DMS53 treated with DMSO at 0.1 percent for 48 hours (cell line): ENCODE results near the gene ZGPAT.

Experiments used
- DNase-seq: peaks from one replicate; lab custom pipeline; 2025; ENCODE audit not compliant: unreplicated experiment; lab: John Stamatoyannopoulos, UW

Gene ZGPAT

DNA sequence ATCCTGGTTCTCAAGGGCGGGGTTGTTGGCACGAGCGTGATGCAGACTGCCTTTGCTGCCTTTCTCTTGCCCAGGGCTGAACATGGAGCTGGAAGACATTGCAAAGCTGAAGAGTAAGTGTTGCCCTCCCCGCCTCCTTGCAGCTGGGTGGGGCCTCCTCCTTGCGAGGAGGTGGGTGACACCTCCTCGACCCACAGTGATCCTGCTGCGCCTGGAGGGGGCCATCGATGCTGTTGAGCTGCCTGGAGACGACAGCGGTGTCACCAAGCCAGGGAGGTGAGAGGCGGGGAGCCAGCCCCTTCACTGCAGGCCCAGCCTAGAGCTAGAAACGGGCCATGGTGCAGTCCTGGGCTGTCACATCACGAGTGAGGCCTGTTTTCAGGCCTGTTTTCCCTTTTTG is 29.8 kb upstream of the ZGPAT start:
- no peak for DNase-seq

GRCh38 chr20:63678667-63679465 is 29.0 kb upstream of the ZGPAT start:
- DNase-seq, result no peak

GRCh38 chr20:63679799-63680305 is 28.0 kb upstream of the ZGPAT start:
- no peak for DNase-seq

DNA sequence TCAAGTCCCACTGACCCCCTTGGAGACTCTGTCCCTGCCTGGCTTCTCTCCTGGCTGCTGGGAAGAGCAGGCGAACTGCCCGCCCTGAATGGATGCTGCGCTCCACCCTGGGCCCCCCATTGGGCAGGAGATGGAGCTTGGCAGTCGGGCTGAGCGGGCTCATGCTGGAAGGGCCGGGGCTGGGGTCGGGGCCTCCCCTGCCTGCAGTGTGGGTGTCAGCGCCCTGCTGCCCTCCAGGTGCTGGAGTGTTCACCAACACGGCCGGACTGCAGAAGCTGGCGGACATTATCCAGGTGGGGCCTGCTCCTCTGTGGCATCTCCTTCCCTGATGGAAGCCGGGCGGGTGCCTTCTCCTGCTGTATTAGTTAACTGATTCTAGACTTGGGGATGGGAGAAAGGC is 27.4 kb upstream of the ZGPAT start:
- DNase-seq, result no peak

GRCh38 chr20:63680857-63681608 is 26.8 kb upstream of the ZGPAT start:
- no peak for DNase-seq

GRCh38 chr20:63681609-63682142 is 26.2 kb upstream of the ZGPAT start:
- DNase-seq, result no peak

DNA sequence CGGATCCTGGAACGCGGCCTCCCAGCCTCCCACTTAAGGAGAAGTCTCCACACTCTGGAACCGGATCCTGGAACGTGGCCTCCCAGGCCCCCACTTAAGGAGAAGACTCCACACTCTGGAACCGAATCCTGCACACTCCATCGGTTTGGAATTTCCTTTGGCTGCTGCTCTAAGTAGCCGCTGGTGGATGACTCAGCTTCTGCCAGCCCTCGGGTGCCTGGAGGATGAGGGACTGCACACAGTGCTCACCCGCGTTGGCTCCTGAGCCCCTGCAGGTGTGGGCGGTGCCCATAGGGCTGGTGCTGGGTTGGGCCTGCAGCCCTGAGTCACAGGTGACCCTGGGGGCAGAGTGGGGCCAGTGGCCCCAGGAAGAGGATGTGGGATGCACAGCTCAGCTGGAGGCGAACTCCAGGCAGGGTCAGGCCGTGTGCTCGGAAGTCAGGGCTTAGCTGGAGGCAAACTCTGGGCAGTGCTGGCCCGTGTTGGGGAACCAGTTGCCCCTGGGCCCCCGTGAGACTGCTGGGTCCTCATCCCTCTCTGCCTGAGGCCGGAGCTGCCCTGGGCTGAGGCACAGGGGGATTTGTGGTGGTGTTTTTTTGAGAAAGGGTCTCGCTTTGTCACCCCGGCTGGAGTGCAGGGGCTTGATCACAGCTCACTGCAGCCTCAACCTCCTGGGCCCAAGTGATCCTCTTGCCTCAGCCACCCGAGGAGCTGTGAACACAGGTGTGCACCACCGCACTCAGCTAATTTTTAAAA is 25.3 kb upstream of the ZGPAT start:
- peak; percentile 27 for DNase-seq

GRCh38 chr20:63685269-63686026 is 22.4 kb upstream of the ZGPAT start:
- DNase-seq, result no peak

- no peak for DNase-seq
Measured at GRCh38 chr20:63686094-63686491, 21.7 kb upstream of the ZGPAT start.

DNA sequence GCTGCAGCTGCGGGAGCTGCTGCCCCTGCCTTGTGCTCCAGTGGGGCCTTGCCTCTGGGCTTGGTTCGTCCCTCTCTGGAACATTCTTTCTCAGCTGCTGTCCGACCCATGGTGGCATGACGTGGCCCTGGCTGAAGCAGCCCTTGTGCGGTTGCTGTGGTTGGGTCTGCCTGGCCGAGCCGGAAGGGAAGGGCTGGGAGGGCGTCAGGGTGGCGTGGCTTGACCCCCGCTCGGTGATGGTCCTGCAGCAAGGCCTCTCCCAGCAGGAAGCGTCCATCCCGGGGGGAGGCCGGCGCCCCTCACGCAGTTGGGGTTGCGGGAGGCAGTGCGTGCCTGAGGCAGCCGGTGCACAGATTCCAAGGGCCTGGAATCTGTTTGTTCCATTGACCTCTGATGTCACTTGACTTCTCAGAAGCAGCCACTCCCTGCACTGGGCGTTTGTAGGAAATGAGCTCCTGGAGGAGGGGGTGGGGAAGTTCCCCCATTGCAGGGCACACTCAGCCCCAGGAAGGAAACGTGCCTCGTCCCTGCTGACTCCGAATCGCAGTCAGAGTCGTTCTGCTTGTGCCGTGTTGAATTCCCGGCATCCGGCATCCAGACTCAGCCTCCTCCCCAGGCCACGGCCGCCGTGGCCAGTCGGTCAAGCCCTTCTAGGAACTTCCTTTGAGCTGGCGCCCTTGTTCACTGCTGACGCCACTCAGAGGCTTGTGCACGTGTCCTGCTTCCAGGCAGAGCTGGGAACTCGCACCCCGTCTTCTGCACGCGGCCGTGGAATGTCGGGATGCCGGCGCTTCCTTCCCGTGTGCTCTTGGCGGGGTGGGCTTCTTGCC is 21.1 kb upstream of the ZGPAT start:
- no peak for DNase-seq

GRCh38 chr20:63687419-63688178 is 20.2 kb upstream of the ZGPAT start:
- DNase-seq, result no peak

GRCh38 chr20:63688228-63689045 is 19.4 kb upstream of the ZGPAT start:
- DNase-seq, result no peak

GRCh38 chr20:63689046-63690002 is 18.5 kb upstream of the ZGPAT start:
- DNase-seq, result no peak

GRCh38 chr20:63690003-63690897 is 17.6 kb upstream of the ZGPAT start:
- no peak for DNase-seq

- DNase-seq, result no peak
Measured at GRCh38 chr20:63690898-63691710, 16.7 kb upstream of the ZGPAT start.
